ENCODE measurements around the gene ACD.

Gene ACD

GRCh38 chr16:67648088-67648763, 11.8 kb downstream of the ACD start:
- no peak overlapping the region for H3K4me3 ChIP-seq (ENCODE audit: low read depth, low read length, poor library complexity, severe bottlenecking)
- 0 out of 2 replicates have a peak, but pooled peaks cover 3% of the 10 kb centered on the region for H3F3A ChIP-seq (ENCODE audit: insufficient read depth, low read length)
- no peaks in the 10 kb centered on the region for H3K79me2 ChIP-seq (ENCODE audit: insufficient read depth, low read length)
- peaks cover 30% of the 10 kb centered on the region for H3K4me1 ChIP-seq (ENCODE audit: insufficient read depth, low read length, severe bottlenecking)
- H3K9me2 ChIP-seq (ENCODE audit: low read depth, low read length) = no peaks in the 10 kb centered on the region
- no peaks in the 10 kb centered on the region for H3K27me3 ChIP-seq (ENCODE audit: insufficient read depth, low read length)
- H3K4me2 ChIP-seq (ENCODE audit: low read length) = no peak overlapping the region
- H3K36me3 ChIP-seq (ENCODE audit: insufficient read depth, low read length) = peaks cover 60% of the 10 kb centered on the region
- no peak overlapping the region for H3K9ac ChIP-seq (ENCODE audit: low read length)
- TF ChIP-seq, protein P1, sequence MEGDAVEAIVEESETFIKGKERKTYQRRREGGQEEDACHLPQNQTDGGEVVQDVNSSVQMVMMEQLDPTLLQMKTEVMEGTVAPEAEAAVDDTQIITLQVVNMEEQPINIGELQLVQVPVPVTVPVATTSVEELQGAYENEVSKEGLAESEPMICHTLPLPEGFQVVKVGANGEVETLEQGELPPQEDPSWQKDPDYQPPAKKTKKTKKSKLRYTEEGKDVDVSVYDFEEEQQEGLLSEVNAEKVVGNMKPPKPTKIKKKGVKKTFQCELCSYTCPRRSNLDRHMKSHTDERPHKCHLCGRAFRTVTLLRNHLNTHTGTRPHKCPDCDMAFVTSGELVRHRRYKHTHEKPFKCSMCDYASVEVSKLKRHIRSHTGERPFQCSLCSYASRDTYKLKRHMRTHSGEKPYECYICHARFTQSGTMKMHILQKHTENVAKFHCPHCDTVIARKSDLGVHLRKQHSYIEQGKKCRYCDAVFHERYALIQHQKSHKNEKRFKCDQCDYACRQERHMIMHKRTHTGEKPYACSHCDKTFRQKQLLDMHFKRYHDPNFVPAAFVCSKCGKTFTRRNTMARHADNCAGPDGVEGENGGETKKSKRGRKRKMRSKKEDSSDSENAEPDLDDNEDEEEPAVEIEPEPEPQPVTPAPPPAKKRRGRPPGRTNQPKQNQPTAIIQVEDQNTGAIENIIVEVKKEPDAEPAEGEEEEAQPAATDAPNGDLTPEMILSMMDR (IDR thresholded peaks at IDR 0.05; ENCODE audit: low read length) = no peak
- TF ChIP-seq EZH2 (IDR thresholded peaks at IDR 0.05; ENCODE audit: borderline replicate concordance, low read length) = no peak
- H2AFZ ChIP-seq (ENCODE audit: low read length) = no peak overlapping the region
- H3K27ac ChIP-seq (ENCODE audit: low read depth, low read length, poor library complexity, severe bottlenecking) = no peak overlapping the region
- H3K9me3 ChIP-seq (ENCODE audit: low read length) = no peaks in the 10 kb centered on the region
- H4K20me1 ChIP-seq (ENCODE audit: insufficient read depth, low read length) = no peaks in the 10 kb centered on the region

DNA sequence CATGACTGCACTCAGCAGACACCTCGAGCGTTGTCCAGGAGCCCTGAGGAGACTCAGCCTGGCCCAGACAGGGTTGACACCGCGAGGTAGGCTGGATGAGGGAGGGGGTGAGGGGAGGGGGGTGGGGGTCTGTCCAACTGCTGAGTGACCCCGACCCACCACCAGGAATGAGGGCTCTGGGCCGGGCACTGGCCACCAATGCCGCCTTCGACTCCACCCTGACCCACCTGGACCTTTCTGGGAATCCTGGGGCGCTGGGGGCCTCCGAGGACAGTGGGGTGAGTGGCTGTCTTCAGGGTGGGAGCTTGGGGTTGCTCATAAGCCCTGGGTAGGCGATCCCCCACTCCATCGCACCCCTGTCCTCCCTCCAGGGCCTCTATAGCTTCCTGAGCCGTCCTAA, 12.4 kb downstream of the ACD start:
- no peaks in the 10 kb centered on the region for H3K9me2 ChIP-seq (ENCODE audit: low read depth, low read length)
- H3K9me3 ChIP-seq (ENCODE audit: low read length) = no peaks in the 10 kb centered on the region
- peaks cover 30% of the 10 kb centered on the region for H3K4me1 ChIP-seq (ENCODE audit: insufficient read depth, low read length, severe bottlenecking)
- H3F3A ChIP-seq (ENCODE audit: insufficient read depth, low read length) = 0 out of 2 replicates have a peak, but pooled peaks cover 3% of the 10 kb centered on the region
- H2AFZ ChIP-seq (ENCODE audit: low read length) = no peak overlapping the region
- no peak overlapping the region for H3K9ac ChIP-seq (ENCODE audit: low read length)
- no peaks in the 10 kb centered on the region for H3K79me2 ChIP-seq (ENCODE audit: insufficient read depth, low read length)
- no peaks in the 10 kb centered on the region for H3K27me3 ChIP-seq (ENCODE audit: insufficient read depth, low read length)
- peaks cover 60% of the 10 kb centered on the region for H3K36me3 ChIP-seq (ENCODE audit: insufficient read depth, low read length)
- TF ChIP-seq, protein P1 (IDR thresholded peaks at IDR 0.05; ENCODE audit: low read length) = no peak
- no peak for TF ChIP-seq EZH2 (IDR thresholded peaks at IDR 0.05; ENCODE audit: borderline replicate concordance, low read length)
- no peak overlapping the region for H3K4me3 ChIP-seq (ENCODE audit: low read depth, low read length, poor library complexity, severe bottlenecking)
- H4K20me1 ChIP-seq (ENCODE audit: insufficient read depth, low read length) = no peaks in the 10 kb centered on the region
- H3K4me2 ChIP-seq (ENCODE audit: low read length) = no peak overlapping the region
- no peak overlapping the region for H3K27ac ChIP-seq (ENCODE audit: low read depth, low read length, poor library complexity, severe bottlenecking)

DNA sequence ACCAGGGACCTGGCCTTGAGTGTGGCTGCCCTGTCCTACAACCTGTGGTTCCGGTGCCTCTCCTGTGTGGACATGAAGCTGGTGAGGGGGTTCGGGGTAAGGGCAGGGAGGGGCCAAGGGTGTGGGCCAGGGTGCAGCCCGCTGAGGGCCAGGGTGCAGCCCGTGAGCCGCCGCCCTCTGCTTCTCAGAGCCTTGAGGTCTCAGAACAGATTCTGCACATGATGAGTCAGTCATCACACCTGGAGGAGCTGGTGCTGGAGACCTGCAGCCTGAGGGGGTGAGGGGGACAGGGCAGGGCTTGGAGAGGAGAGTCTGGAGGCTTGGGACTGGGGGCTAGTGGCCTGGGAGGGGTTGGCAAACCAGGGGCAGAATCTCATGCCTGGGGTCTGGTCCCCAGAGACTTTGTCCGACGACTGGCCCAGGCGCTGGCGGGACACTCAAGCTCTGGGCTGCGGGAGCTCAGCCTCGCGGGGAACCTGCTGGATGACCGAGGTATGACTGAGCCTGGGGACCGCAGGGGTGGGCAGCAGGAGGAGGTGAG, 12.9 kb downstream of the ACD start:
- Histone ChIP-seq H3F3A (ENCODE audit: insufficient read depth, low read length) (peaks cover 5% of the 10 kb centered on the region; the same call in 1 of the 2 replicates), H3K36me3 (ENCODE audit: insufficient read depth, low read length) (peaks cover 57% of the 10 kb centered on the region), H3K27ac (ENCODE audit: low read depth, low read length, poor library complexity, severe bottlenecking) (no peak overlapping the region), H3K9me3 (ENCODE audit: low read length) (no peaks in the 10 kb centered on the region), H3K27me3 (ENCODE audit: insufficient read depth, low read length) (no peaks in the 10 kb centered on the region), H2AFZ (ENCODE audit: low read length) (no peak overlapping the region), H4K20me1 (ENCODE audit: insufficient read depth, low read length) (no peaks in the 10 kb centered on the region), H3K79me2 (ENCODE audit: insufficient read depth, low read length) (no peaks in the 10 kb centered on the region), H3K4me3 (ENCODE audit: low read depth, low read length, poor library complexity, severe bottlenecking) (no peak overlapping the region), H3K4me1 (ENCODE audit: insufficient read depth, low read length, severe bottlenecking) (peaks cover 30% of the 10 kb centered on the region), H3K4me2 (ENCODE audit: low read length) (no peak overlapping the region), H3K9me2 (ENCODE audit: low read depth, low read length) (no peaks in the 10 kb centered on the region), H3K9ac (ENCODE audit: low read length) (no peak overlapping the region)
- no peak for TF ChIP-seq EZH2 (IDR thresholded peaks at IDR 0.05; ENCODE audit: borderline replicate concordance, low read length)
- TF ChIP-seq, protein P1 (IDR thresholded peaks at IDR 0.05; ENCODE audit: low read length) = no peak
